AG04449 (cell line): ENCODE data around the gene SEL1L2.

ENCODE experiments used
- CTCF ChIA-PET: fragments of 350-600 bp; formaldehyde crosslinking; extraction: SDS; loops from one replicate; lab custom pipeline; 2021; ENCODE audit warnings: antibody characterized with exemption; lab: Yijun Ruan, JAX
- POLR2A ChIA-PET: fragments of 400-600, 350-600 bp; formaldehyde crosslinking; extraction: SDS; loops from one replicate; lab custom pipeline; 2020; ENCODE audit warnings: antibody characterized with exemption, inconsistent platforms; lab: Yijun Ruan, JAX
- DNase-seq: peaks from one replicate; pipeline ENCODE4 v3.0.0-alpha.2; 2010; ENCODE audit warnings: low read depth, low spot score
- H3K4me3 ChIP-seq: 2 replicates; pipeline ENCODE4 v1.5.1; 2011; ENCODE audit warnings: low read depth, mild to moderate bottlenecking, control low read depth, low read length
- TF ChIP-seq, protein P1 (sequence below): IDR thresholded peaks from one replicate; pipeline ENCODE4 v1.5.1; 2011; ENCODE audit warnings: mild to moderate bottlenecking, moderate library complexity, low read length, control low read depth, inconsistent platforms; ENCODE audit not compliant: insufficient read depth; ENCODE audit errors: missing control alignments

The SEL1L2 gene

DNA sequence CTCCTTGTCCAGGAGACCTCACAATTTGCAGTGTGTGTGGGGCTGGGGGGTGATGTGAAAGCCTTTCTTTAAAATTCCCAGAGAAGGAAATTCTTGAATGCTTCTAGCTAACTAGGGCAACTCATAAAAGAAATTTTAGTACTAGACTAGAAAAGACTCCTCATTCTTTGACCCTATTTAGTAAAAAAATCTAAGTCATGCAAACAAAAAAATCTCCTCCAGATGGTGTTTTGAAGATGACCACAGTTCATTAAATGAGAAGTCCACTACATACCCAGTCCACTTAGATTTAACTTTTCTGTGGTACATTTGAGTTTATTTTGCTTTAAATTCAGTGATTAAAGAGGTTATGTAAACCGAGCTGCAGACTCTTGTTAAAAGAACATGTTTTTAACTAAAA lies 138.1 kb downstream of the SEL1L2 start:
- H3K4me3 ChIP-seq: no peak overlapping the region
- TF ChIP-seq, protein P1, sequence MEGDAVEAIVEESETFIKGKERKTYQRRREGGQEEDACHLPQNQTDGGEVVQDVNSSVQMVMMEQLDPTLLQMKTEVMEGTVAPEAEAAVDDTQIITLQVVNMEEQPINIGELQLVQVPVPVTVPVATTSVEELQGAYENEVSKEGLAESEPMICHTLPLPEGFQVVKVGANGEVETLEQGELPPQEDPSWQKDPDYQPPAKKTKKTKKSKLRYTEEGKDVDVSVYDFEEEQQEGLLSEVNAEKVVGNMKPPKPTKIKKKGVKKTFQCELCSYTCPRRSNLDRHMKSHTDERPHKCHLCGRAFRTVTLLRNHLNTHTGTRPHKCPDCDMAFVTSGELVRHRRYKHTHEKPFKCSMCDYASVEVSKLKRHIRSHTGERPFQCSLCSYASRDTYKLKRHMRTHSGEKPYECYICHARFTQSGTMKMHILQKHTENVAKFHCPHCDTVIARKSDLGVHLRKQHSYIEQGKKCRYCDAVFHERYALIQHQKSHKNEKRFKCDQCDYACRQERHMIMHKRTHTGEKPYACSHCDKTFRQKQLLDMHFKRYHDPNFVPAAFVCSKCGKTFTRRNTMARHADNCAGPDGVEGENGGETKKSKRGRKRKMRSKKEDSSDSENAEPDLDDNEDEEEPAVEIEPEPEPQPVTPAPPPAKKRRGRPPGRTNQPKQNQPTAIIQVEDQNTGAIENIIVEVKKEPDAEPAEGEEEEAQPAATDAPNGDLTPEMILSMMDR: no peak
- CTCF ChIA-PET: interaction anchor here (1.0 kb wide), 1 partner anchor 10 kb away, joined by 4 read pairs; no protein-coding TSS in a partner anchor
- POLR2A ChIA-PET: interaction anchor here (1.0 kb wide), 1 partner anchor 13 kb away, joined by 7 read pairs; no protein-coding TSS in a partner anchor
- DNase-seq: no peak

DNA sequence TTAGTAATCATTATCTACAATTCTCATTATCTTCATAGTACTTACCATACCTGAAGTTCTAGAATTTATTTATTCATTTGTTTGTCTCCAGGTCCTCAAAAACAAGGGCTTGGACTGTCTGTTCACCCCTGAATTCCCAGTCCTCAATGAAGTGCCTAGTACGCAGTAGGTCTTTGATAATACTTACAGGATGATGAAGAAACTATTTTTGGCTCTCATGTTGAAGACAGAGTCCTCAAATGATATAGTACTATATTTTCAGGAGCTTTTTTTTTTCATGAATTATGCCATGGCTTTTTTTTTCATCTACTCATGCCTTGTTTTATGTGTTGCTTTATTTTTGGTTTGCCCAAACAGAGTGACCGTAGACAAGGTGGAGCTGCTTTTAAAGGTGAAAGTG lies 139.1 kb downstream of the SEL1L2 start:
- TF ChIP-seq, protein P1: no peak
- DNase-seq: no peak
- ChIA-PET CTCF (no interaction called here), POLR2A (no interaction called here)
- no peak overlapping the region for H3K4me3 ChIP-seq

DNA sequence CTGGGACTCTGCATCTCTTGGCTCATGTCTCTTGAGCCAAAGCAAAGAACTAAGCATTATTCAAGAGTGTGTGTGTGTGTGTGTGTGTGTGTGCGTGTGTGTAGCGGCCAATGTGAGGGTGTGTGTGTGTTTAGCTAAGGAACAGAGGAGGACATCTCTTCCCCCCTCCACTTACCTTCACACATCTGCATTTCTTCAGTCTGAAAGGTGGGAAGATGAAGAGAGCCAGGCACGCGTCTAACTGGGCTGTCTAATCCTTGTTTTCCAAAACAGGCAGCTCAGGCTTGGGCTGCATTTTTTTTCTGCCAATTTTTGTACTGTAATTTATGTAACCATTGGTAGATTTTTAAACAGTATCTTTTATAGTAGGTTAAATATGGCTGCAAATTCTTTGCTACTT lies 146.1 kb downstream of the SEL1L2 start:
- CTCF ChIA-PET: no interaction called here
- DNase-seq: no peak
- TF ChIP-seq, protein P1: no peak
- no peak overlapping the region for H3K4me3 ChIP-seq
- POLR2A ChIA-PET: no interaction called here

DNA sequence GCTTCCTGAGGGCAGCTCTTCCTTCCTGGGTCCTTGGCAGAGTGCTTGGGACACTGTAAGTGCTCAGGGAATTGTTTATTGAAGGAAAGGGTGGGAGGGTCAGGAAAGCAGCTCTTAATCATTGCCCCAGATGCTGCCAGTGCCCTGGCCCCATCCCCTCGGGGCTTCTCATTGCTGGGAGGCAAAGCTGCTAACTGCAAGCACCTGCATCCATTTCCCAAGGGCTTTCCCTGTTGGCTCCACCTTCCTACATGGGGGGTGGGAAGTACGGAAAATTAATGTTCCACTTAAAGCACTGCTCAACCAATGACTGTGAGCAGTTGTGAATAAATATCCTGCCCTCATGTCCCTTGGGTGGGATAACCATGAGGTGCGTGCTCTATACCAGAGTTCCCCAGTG lies 149.2 kb downstream of the SEL1L2 start:
- DNase-seq: no peak
- ChIA-PET POLR2A (interaction anchor here (1.6 kb wide), 1 partner anchor 24 kb away, joined by 6 read pairs; no protein-coding TSS in a partner anchor), CTCF (interaction anchor here (1.0 to 1.1 kb wide), 3 partner anchors 16 to 21 kb away, joined by 3 to 5 read pairs (median 4); no protein-coding TSS in a partner anchor)
- TF ChIP-seq, protein P1: no peak
- H3K4me3 ChIP-seq: no peak overlapping the region

DNA sequence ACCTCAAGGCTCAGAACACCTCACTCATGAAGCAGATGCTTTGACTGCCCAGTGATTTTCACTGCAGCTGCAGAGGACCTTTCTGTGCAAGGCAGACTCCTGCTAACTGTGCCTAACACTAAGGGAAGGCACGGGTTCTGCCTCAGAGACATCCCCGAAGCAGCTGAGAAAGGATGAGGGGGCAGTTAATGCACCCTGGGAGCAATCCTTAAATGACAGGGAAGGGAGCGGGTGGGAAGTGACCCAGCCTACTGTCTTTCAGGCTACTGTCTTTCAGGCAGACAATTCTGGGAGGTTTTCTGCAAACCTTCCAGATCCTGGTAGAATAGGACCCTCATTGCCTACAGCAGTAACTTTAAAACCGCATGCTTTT lies 150.3 kb downstream of the SEL1L2 start:
- H3K4me3 ChIP-seq: no peak overlapping the region
- ChIA-PET CTCF (no interaction called here), POLR2A (interaction anchor here (1.6 kb wide), 1 partner anchor 25 kb away, joined by 6 read pairs; no protein-coding TSS in a partner anchor)
- TF ChIP-seq, protein P1: no peak
- DNase-seq: no peak

DNA sequence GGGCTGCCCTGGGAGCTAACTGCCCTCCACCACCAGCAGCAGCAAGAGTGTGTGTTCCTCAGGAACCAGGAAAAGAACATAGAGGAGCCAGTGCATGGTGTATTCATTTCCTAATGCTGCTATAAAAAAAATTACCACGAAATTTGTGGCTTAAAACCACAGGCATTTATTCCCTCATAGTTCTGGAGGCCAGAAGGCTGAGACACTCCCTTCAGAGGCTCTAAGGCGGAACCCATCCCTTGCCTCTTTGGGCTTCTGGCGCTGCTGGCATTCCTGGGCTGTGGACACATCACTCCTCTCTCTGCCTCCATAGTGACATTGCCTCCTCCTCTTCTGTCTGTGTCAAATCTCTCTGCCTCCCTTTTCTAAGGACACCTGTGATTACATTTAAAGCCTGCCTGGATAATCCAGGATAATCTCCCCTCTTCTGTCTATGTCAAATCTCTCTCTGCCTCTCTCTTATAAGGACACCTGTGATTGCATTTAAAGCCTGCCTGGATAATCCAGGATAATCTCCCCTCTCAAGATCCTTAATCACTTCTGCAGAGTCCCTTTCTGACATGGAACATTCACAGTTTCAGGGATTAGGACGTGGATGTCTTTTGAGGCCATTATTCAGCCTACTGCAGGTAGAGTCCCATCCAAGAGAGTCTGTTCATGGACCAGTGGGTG lies 150.9 kb downstream of the SEL1L2 start:
- CTCF ChIA-PET: no interaction called here
- H3K4me3 ChIP-seq: no peak overlapping the region
- DNase-seq: peak; percentile 68
- POLR2A ChIA-PET: no interaction called here
- TF ChIP-seq, protein P1: no peak
